GM13976 (cell line): Measurements from ENCODE around the gene XPNPEP2.
A peak's percentile ranks its signal among the peaks of the same experiment; 100 is the strongest.

ENCODE experiments used
- DNase-seq: peaks from one replicate; pipeline ENCODE4 v3.0.0; 2012; ENCODE audit warnings: low spot score
- CTCF ChIP-seq: IDR thresholded peaks from 2 replicates; pipeline ENCODE4 v1.5.1; 2012; ENCODE audit warnings: borderline replicate concordance, mild to moderate bottlenecking; ENCODE audit not compliant: insufficient read depth; ENCODE audit errors: extremely low read depth, missing control alignments, control extremely low read depth
- in situ Hi-C: fragments of 300-500 bp; cut with MboI; formaldehyde crosslinking; loops from one replicate; pipeline ENCODE4 v1.12.0; 2022; ENCODE audit warnings: low sequenced_read_pairs, mixed read lengths, inconsistent platforms; ENCODE audit not compliant: unreplicated experiment

The XPNPEP2 gene

DNA sequence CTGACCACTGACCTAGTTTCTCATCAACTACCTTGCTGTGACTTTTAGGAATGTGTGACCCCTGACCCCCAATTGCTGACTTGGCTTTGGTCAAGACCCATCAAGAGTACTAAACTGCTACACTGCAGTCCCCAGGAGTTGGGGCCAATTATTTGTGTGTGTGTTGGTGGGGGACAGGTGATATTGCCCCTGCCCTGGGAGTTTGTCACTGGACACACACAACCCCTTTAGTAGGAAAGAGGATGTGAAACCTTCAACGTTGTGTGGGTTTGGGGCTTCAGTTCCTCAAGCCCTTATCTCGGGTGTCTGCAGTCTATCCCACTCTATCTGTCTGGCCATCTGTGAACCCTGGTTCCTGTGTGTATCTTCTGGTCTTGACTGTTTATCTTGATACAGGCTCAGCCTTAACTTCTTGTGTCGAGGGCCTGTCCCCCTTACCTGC lies 47.5 kb downstream of the XPNPEP2 start:
- in situ Hi-C loops, result no loop called here
- peak; percentile 72 for DNase-seq
- no peak for TF ChIP-seq CTCF

GRCh38 chrX:129787336-129788055 lies 48.7 kb downstream of the XPNPEP2 start:
- no peak for DNase-seq
- TF ChIP-seq CTCF, result no peak
- in situ Hi-C loops, result no loop called here

DNA sequence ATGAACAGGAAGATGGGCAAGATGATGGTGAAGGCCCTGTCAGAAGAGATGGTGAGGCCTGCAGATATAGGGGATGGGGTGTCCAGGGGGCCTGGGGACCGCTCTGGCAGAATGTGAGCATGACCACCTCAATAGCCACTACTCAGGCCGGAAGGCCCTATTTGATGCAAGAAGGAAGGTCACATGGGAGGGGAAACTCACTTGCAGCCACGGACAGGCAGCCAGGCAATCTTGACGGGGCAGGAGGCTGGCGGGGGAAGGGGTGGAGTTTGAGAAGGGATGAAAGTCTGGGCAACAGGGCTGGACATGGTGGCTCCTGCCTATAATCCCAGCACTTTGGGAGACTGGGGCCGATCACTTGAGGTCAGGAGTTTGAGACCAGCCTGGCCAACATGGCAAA lies 49.7 kb downstream of the XPNPEP2 start:
- TF ChIP-seq CTCF, result no peak
- in situ Hi-C loops, result no loop called here
- DNase-seq, result no peak

DNA sequence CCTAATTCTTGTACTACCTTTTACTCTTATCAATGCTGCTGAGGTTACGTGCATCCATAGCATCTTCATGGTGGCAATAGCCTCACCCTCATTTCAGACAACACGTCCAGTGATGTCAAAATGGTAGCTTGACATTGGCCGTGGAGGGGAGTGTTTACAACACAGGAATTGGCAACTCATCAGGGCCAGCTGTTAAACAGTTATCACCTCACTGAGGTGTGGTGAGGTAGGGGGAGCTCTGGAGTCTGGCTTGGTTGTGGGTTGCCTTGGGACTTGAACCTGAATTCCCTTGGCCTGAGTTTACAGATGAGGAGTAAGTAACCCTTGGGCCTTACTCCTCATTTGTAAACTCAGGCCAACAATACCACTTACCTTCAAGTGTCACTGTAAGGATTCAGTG lies 51.4 kb downstream of the XPNPEP2 start:
- no peak for TF ChIP-seq CTCF
- no peak for DNase-seq
- in situ Hi-C loops, result no loop called here

DNA sequence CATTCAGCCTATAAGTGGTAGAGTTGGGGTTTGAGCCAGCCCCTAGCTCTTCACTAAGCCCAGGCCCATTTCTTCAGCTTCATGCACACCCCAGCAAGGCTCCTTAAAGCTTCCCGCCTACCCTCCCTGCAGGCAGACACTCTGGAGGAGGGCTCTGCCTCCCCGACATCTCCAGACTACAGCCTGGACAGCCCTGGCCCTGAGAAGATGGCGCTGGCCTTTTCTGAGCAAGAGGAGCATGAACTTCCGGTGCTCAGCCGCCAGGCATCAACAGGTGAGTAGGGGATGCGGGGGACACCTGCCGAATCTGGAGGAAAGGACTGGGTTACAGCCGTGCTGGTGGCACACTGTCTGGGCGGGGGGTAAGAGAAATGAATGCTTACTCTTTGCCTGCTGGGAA lies 52.0 kb downstream of the XPNPEP2 start:
- DNase-seq, result no peak
- in situ Hi-C loops, result no loop called here
- no peak for TF ChIP-seq CTCF

DNA sequence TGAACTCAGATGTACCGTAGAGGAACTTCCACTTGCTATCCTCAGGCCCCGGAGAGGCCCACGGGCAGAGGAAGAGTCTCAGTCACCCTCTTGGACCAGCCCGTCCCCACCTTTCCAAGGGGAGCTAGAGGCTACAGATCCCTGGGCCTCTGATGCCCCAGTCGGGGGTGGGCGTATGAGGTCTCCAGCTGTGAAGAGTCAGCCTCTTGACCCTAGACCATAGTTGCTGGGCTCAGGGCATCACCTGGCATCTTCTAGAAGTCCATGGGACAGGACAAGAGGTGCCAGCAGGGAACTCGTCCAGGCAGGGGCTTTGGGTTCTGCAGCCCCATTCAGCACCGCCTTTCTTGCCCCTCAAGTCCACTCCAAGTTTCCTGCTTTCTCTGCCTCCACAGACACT lies 52.6 kb downstream of the XPNPEP2 start:
- in situ Hi-C loops, result no loop called here
- no peak for TF ChIP-seq CTCF
- DNase-seq, result no peak
